ENCODE data around the gene ECE1. TPM values are rescaled to one million over a fixed set of nuclear protein-coding genes. Genes with fewer than 3 reads are reported as not detected.

ECE1 gene
- total and polyA plus RNA-seq, 2 of the 4 experiments (the other 2 are of a cell fraction): 61.8 to 124 TPM

- Histone ChIP-seq H4K20me1 (ENCODE audit: insufficient read depth, low read length) (peaks cover 8% of the 10 kb centered on the region; the same call in 1 of the 2 replicates), H3K4me1 (ENCODE audit: control insufficient read depth, insufficient read depth, low read length) (no peaks in the 10 kb centered on the region), H2BK15ac (ENCODE audit: low read depth, low read length) (no peak overlapping the region), H3K9ac (ENCODE audit: low read depth, low read length) (no peak overlapping the region), H2AK5ac (ENCODE audit: low read depth, low read length) (no peak overlapping the region; the same call in 1 of the 2 replicates), H2BK20ac (ENCODE audit: low read depth, low read length) (no peak overlapping the region), H2AFZ (replicated peaks; ENCODE audit: low read length, poor library complexity) (peak overlapping the region; percentile 10), H4K91ac (ENCODE audit: insufficient read depth, low read depth, low read length) (no peak overlapping the region), H3K18ac (ENCODE audit: low read depth, low read length) (no peak overlapping the region), H3K56ac (ENCODE audit: extremely low read depth, insufficient read depth, low read length) (no peak overlapping the region), H3K27ac (ENCODE audit: insufficient read depth, low read length) (no peak overlapping the region), H3K79me1 (ENCODE audit: low read depth in 1 of 2, low read length in 2 of 2) (no peaks in the 10 kb centered on the region), H2BK120ac (ENCODE audit: low read depth, low read length) (no peak overlapping the region), H3K4me3 (ENCODE audit: insufficient read depth, low read depth, low read length) (no peak overlapping the region), H2BK5ac (ENCODE audit: low read depth, low read length, poor library complexity, severe bottlenecking) (no peak overlapping the region), H3K27me3 (ENCODE audit: control insufficient read depth, insufficient read depth, low read length) (no peaks in the 10 kb centered on the region), H3K14ac (replicated peaks; ENCODE audit: low read depth, low read length) (no peak overlapping the region), H3K9me1 (ENCODE audit: insufficient read depth, low read length) (peaks cover 8% of the 10 kb centered on the region), H3K4ac (ENCODE audit: low read depth, low read length) (no peak overlapping the region), H4K5ac (ENCODE audit: low read depth, low read length) (no peak overlapping the region), H2AK9ac (replicated peaks; ENCODE audit: low read depth, low read length, poor library complexity) (no peak overlapping the region), H3K23ac (ENCODE audit: low read depth, low read length) (no peak overlapping the region), H3K36me3 (ENCODE audit: control insufficient read depth, insufficient read depth, low read length) (peaks cover 47% of the 10 kb centered on the region), H3K9me3 (ENCODE audit: control insufficient read depth, insufficient read depth, low read length) (no peaks in the 10 kb centered on the region), H4K8ac (ENCODE audit: low read depth in 2 of 2, low read length in 2 of 2) (no peak overlapping the region), H3K4me2 (ENCODE audit: low read depth, low read length) (no peak overlapping the region)
- DNase-seq (peak; percentile 21), ATAC-seq (ENCODE audit: low read depth) (peak; percentile 43)
- TF ChIP-seq, protein P1, sequence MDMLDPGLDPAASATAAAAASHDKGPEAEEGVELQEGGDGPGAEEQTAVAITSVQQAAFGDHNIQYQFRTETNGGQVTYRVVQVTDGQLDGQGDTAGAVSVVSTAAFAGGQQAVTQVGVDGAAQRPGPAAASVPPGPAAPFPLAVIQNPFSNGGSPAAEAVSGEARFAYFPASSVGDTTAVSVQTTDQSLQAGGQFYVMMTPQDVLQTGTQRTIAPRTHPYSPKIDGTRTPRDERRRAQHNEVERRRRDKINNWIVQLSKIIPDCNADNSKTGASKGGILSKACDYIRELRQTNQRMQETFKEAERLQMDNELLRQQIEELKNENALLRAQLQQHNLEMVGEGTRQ (IDR thresholded peaks at IDR 0.05; ENCODE audit: low read depth, low read length): no peak
- TF ChIP-seq SMC3 (IDR thresholded peaks at IDR 0.05; ENCODE audit: low read depth, low read length) (peak; percentile 30; the same call in 1 of the 2 replicates), RFX5 (IDR thresholded peaks at IDR 0.05; ENCODE audit: low read depth, low read length) (no peak), CTCF (conservative IDR thresholded peaks at IDR 0.05; ENCODE audit: low read depth, low read length) (peak; percentile 45), FOS (IDR thresholded peaks at IDR 0.05; ENCODE audit: low read depth, low read length) (no peak), POLR2A (IDR thresholded peaks at IDR 0.05; ENCODE audit: low read depth, low read length) (no peak), RAD21 (IDR thresholded peaks at IDR 0.05; ENCODE audit: low read length) (peak; percentile 38)
- 97% methylated on average over 5 of the region's 20 CpGs; no CpG with 5 or more reads in 1 of the 2 experiments for WGBS, 2 experiments (ENCODE audit: extremely low coverage in 2 of 2, insufficient read length in 1 of 2)
- no TSS peak for BruUV-seq (replicated peaks)
- intact Hi-C loops (cut with micrococcal nuclease): no loop called here
- dilution Hi-C loops (cut with HindIII; ENCODE audit: low sequenced_read_pairs, unreplicated experiment): no loop called here
- ChIA-PET CTCF (interaction anchor here (0.6 to 2.2 kb wide), 3 partner anchors 21 to 221 kb away, joined by 3 to 9 read pairs (median 3); no protein-coding TSS in a partner anchor), POLR2A (ENCODE audit: unreplicated experiment) (no interaction called here)
- in situ Hi-C loops (cut with MboI; ENCODE audit: low sequenced_read_pairs): loop anchor here (25.0 kb wide), 1 partner anchor 681 kb away; no protein-coding TSS in a partner anchor
These were observed 72.3 kb downstream of the ECE1 start for GRCh38 chr1:21217812-21218596.

All from IMR-90 (cell line).